Measurements from ENCODE around the gene PXDC1. TPM values are rescaled to one million over a fixed set of nuclear protein-coding genes. Genes with fewer than 3 reads are reported as not detected.
"Not testable (repeated sequence)": the region's sequence is repeated elsewhere in the genome, so short reads cannot be mapped to it uniquely, and the experiment has no call there.

The PXDC1 gene
- total RNA-seq, 6 experiments from 2014 or later: 63.1 to 97.5 (median 72.8) TPM

- Mint-ChIP-seq H3K27ac (peak overlapping the region; percentile 68), H3K27me3 (ENCODE audit: insufficient read depth) (peaks cover 17% of the 10 kb centered on the region), H3K4me3 (peak overlapping the region; percentile 26; the same call in 1 of the 2 replicates), H3K9me3 (no peaks in the 10 kb centered on the region), H3K36me3 (ENCODE audit: low read depth) (peaks cover 61% of the 10 kb centered on the region), H3K4me1 (ENCODE audit: low read depth) (peaks cover 62% of the 10 kb centered on the region)
- TF ChIP-seq CTCF (IDR thresholded peaks at IDR 0.05): no peak
- DNase-seq: no peak
Observed at GRCh38 chr6:3723966-3724365, 27.5 kb downstream of the PXDC1 start.

- Mint-ChIP-seq H3K27me3 (ENCODE audit: insufficient read depth) (peaks cover 17% of the 10 kb centered on the region), H3K9me3 (no peaks in the 10 kb centered on the region), H3K36me3 (ENCODE audit: low read depth) (peaks cover 54% of the 10 kb centered on the region), H3K4me3 (0 out of 2 replicates have a peak overlapping the region, but pooled peaks have one; percentile 22), H3K27ac (peak overlapping the region; percentile 68; the same call in 1 of the 2 replicates), H3K4me1 (ENCODE audit: low read depth) (peaks cover 64% of the 10 kb centered on the region)
- no peak for DNase-seq
- TF ChIP-seq CTCF (IDR thresholded peaks at IDR 0.05): no peak
Observed at GRCh38 chr6:3723251-3723650, 28.3 kb downstream of the PXDC1 start.

- no peaks in the 10 kb centered on the region for H3K9me3 Mint-ChIP-seq
- H3K4me3 Mint-ChIP-seq: 0 out of 2 replicates have a peak overlapping the region, but pooled peaks have one; percentile 22
- peak overlapping the region; percentile 58; the same call in 1 of the 2 replicates for H3K27ac Mint-ChIP-seq
- no peak for TF ChIP-seq CTCF (IDR thresholded peaks at IDR 0.05)
- H3K36me3 Mint-ChIP-seq (ENCODE audit: low read depth): peaks cover 49% of the 10 kb centered on the region
- H3K4me1 Mint-ChIP-seq (ENCODE audit: low read depth): peaks cover 61% of the 10 kb centered on the region
- DNase-seq: no peak
- H3K27me3 Mint-ChIP-seq (ENCODE audit: insufficient read depth): peaks cover 16% of the 10 kb centered on the region
Observed at GRCh38 chr6:3722785-3723184, 28.7 kb downstream of the PXDC1 start.

GRCh38 chr6:3721810-3722621 is 29.5 kb downstream of the PXDC1 start:
- H3K4me3 Mint-ChIP-seq: peak overlapping the region; percentile 26; the same call in 1 of the 2 replicates
- H3K9me3 Mint-ChIP-seq: no peaks in the 10 kb centered on the region
- H3K27ac Mint-ChIP-seq: peak overlapping the region; percentile 53
- peaks cover 13% of the 10 kb centered on the region for H3K27me3 Mint-ChIP-seq (ENCODE audit: insufficient read depth)
- peaks cover 41% of the 10 kb centered on the region for H3K36me3 Mint-ChIP-seq (ENCODE audit: low read depth)
- H3K4me1 Mint-ChIP-seq (ENCODE audit: low read depth): peaks cover 54% of the 10 kb centered on the region
- no peak for DNase-seq
- TF ChIP-seq CTCF (IDR thresholded peaks at IDR 0.05): no peak

- not testable (repeated sequence) for DNase-seq, H3K9me3 Mint-ChIP-seq, H3K27ac Mint-ChIP-seq, H3K4me3 Mint-ChIP-seq
- peaks cover 44% of the 10 kb centered on the region for H3K4me1 Mint-ChIP-seq (ENCODE audit: low read depth)
- peaks cover 11% of the 10 kb centered on the region for H3K27me3 Mint-ChIP-seq (ENCODE audit: insufficient read depth)
- peaks cover 31% of the 10 kb centered on the region for H3K36me3 Mint-ChIP-seq (ENCODE audit: low read depth)
Observed at GRCh38 chr6:3720770-3721169, 30.7 kb downstream of the PXDC1 start.
